IPS DF 19.7 (cell line): Measurements from ENCODE around the gene TYW1B.
A peak's percentile ranks its signal among the peaks of the same experiment; 100 is the strongest.
"Not testable (repeated sequence)": the region's sequence is repeated elsewhere in the genome, so short reads cannot be mapped to it uniquely, and the experiment has no call there.

Experiments
- DNase-seq: peaks from one replicate; pipeline ENCODE4 v3.0.0-alpha.2; 2013; ENCODE audit warnings: low read depth, low spot score

Gene TYW1B

DNA sequence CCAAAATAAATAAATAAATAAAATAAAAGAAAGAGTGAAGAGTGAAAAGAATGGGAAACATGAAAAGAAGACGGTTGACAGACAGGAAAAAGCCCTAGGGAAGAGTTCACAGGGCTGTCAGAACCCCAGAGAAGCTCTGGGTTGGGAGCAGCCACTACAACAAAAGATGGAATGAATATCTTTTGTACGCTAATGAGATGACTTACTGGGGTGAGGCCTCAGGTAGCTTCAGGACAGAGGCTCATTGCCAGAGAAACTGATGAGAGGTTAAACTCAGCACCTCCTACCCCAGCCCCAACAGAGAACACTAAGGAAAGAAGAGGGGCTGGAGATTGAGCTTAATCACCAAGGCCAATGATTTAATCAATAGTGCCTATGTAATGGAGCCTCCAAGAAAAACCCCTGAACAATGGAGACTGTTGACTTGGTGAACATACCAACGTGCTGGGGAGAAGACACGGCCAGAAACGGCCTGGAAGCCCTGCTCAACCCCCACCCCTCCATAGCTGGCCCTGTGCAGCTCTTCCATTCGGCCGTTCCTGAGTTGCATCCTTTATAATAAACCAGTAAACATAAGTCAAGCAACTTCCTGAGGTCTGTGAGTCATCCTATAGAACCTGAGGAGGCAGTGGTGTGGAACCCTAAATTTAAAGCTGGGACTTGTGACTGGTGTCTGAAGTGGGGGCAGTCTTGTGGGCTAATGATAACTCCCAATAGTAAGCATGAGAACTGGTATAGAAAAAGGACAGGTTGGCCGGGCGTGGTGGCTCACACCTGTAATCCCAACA lies 11.4 kb downstream of the TYW1B start:
- not testable (repeated sequence) for DNase-seq

GRCh38 chr7:72810437-72810836 lies 17.6 kb downstream of the TYW1B start:
- DNase-seq, result not testable (repeated sequence)

GRCh38 chr7:72808511-72808910 lies 19.5 kb downstream of the TYW1B start:
- DNase-seq, result not testable (repeated sequence)

- DNase-seq, result not testable (repeated sequence)
These were observed 21.1 kb downstream of the TYW1B start for GRCh38 chr7:72806851-72807250.

DNA sequence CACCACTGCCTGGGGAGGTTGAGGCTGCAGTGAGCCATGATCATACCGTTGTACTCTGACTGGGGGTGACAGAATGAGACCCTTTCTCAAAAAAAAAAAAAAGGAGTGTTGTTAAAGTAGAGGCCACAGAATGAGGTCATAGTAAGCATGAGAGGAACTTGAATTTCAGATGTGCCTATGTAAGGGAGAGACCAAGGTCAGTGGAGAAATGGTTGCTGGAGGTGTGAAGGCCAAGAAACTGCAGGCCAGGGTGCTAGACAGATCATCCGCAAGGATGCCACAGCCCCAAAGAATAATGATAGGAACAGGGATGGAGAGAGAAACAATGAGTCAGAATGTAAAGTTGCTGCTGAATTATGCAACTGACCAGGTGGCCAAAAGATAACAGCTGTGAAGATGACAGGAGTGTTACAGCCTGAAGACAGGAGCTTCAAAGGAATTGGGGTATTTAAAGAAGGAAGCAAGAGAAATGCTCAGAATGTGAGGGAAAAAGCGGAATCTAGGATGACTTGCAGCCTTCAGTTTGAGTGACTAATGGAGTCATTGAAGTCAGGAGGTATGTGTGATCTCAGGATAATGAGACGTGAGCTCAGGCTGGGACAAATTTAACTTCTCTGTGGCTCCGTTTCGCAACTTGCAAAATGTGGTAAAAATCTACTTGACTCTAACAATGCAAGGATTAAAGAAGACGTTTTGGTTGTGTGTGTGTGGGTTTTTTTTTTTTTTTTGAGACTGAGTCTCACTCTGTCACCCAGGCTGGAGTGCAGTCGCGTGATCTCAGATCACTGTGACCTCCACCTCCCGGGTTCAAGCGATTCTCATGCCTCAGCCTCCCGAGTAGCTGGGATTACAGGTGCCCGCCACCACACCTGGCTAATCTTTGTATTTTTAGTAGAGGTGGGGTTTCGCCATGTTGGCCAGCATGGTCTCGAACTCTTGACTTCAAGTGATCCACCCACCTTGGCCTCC lies 22.2 kb downstream of the TYW1B start:
- DNase-seq, result no peak

DNA sequence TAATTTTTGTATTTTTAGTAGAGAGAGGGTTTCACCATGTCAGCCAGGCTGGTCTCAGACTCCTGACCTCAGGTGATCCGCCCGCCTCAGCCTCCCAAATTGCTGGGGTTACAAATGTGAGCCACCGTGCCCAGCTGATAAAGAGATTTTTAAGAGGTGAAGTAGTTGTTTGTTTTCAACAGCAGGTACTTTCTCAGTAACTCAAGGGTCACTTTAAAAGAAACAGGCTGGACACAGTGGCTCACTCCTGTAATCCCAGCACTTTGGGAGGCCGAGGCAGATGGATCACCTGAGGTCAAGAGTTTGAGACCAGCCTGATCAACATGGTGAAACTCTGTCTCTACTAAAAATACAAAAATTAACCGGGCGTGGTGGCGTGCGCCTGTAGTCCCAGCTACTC lies 24.2 kb downstream of the TYW1B start:
- not testable (repeated sequence) for DNase-seq

DNA sequence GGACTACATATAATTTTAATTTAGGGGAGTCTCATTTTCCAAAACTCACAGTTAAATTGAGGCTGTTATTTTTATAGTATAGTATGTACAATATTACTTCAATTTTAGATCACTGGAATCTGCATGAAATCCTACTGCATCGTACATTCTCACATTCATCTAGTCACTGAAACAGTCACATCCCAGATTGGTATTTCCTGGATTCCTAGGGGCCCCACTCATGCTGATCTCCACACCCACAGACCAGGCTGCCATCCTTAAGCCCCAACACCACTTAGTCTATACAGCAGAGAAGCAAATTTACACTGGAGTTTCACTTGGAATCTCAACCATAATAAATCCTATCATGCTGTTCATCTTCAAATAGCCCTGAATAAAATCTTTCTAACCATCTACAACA lies 26.4 kb downstream of the TYW1B start:
- not testable (repeated sequence) for DNase-seq

DNA sequence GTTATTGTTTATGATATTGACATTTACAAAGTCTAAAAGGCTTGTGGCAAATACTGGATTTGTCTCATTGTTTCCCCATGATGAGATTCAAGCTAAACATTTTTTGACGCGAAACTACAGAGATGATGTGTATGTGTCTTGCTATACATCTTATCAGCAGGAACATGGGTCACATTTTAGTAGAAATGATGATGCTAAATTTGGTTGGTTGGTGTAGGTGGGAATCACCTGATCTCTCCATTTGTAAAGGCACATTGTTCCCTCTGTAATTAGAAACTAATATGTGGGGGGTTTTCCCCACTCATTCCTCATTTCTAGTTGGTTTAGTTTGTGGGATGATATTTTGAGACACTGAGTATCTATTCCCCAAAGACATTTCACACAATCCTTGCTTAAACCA lies 32.6 kb downstream of the TYW1B start:
- not testable (repeated sequence) for DNase-seq

DNA sequence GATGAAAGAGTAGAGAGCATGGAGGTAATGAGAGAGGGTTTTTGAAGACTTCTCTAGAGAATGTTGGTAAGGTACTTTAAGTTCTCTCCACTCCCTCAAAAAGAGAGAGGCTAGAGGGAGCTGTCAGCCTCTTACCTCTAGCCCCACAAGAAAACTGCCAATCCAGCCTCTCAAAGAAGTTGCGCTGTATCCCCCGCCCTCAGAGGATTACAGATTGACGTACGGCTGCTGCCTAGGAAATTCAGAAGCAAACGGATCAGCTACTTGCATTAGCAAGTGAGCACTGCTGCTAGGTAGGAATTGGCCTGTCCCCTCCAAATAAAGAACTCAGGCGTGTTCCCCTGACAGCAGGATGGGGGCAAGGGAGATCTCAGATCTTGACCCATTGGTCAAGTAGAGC lies 34.2 kb downstream of the TYW1B start:
- DNase-seq, result no peak

DNA sequence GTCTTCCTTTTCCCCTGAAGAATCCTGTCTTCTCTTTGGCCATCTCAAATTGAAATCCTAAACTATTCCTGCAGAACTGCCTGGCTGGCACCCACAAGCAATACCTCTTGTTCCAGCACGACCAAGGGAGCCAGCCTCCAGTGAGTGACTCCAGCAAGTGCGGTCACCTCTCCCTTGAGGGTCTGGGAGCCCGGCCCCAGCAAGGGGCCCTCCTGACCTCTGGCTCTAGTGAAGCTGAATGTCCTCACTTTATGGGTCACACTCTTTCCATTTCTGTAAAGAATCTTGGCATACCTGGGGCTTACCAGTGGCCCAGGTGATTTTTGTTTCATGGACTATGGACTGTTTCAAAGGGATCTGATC lies 37.3 kb downstream of the TYW1B start:
- not testable (repeated sequence) for DNase-seq

- DNase-seq, result not testable (repeated sequence)
These were observed 37.8 kb downstream of the TYW1B start for GRCh38 chr7:72790048-72790697.

DNA sequence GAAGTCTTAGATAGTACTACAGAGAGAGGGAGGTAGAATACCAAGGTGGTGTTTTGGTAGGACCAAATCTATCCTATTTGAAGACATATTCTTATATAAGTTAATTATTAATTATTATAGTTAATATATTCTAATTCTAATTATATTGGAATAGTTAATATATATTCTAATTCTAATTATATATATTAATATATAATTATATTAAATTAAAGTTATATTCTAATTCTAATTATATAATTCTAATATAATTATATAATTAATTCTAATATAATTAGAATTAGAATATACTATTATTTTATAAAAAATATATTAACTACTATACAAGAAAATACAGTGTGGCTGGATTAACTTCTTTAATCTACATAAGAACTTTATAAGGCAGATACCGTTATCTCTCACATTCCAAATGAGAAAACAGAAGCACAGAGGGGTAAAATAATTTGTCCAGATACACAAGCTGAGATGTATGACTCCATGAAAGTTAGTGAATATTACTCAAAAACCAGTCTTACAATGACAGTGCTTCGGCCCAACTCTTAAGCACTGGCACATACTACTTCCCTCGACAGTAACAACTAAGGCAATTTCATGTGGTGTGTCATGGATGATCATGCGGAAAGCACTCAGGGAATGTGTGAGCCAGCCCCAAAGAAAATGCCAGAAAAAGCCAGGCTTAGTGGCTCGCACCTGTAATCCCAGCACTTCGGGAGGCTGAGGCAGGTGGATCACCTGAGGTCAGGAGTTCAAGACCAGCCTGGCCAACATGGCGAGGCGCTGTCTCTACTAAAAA lies 42.6 kb downstream of the TYW1B start:
- no peak for DNase-seq

DNA sequence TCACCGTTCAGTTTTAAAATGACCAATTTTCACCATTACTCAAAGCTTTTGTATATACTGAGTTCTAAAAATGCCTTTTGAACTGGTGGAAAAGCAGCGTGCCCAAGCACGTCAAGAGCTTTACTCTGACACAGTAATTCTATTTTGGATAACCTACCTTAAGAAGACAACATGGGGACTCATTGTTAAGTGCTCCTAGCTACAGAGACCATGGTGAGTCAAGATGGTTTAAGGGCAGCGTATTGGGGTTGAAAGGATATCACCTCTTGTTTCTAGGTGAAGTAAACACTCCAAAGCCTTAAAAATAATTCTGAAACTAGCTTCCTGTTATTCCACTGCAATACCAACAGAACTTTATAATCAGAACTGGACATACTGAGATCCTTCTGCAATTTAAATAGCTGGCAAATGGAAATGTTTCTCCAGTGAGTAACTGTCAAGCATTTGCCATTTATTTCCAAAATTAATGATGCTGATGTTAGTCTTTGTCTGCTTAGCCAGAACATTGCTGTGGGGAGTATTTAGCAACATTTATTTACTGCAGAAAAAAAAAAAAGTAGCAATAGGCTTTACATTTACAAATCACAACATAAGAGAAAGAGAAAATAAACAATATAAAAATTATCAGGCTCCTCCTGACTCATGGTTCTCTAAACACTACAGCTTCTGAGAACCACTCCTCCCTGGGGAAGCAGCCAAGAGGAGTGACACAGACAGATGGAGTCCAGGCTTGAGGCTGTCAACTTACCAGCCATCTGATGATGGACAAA lies 44.2 kb downstream of the TYW1B start:
- DNase-seq, result not testable (repeated sequence)

GRCh38 chr7:72781631-72782030 lies 46.4 kb downstream of the TYW1B start:
- no peak for DNase-seq

DNA sequence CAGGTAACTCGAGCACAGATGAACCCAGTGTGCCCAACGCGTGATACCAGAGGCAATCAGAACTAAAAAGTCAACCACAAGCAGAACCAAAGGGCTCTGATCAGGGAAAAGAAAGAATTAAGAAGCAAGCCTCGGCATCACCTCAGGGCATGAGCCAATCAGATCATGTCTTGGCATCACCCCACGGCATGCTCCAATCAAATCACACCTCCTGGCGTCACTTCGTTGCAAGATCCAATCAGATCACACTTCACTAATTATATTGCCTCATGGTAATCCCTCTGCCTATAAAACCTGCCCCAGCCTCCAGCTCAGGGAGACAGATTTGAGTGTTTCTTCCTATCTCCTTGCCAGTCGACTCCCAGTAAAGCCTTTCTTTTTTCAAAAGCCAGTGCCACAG lies 46.8 kb downstream of the TYW1B start:
- DNase-seq, result peak; percentile 12

DNA sequence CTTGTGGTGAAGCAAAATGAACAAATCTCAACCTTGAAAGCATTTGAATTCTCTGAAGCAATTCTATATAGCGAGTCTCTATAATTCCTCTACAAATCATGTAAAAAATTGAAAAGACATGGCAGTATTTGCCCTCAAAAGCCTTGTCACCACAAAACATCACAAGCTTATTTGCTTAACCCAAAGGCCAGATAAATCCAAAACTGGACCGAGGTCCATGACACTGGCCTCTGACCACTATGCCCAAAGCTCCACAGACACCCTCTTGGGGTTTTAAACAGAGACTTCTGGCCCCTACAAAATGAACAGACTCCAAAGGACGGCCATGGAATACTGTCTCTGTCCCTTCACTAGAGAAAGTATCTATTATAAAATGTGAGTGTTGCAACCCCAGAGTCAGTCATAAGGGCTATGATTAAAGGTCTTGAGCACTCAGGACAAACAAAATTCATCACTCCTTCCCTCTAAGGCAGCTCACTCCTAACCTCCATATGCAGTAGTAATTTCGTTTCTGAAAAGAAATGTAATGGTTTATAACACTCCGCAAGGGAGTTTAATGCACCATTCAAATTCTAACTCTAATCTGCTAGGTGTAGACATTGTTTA lies 47.6 kb downstream of the TYW1B start:
- not testable (repeated sequence) for DNase-seq

GRCh38 chr7:72777167-72777566 lies 50.8 kb downstream of the TYW1B start:
- DNase-seq, result not testable (repeated sequence)

DNA sequence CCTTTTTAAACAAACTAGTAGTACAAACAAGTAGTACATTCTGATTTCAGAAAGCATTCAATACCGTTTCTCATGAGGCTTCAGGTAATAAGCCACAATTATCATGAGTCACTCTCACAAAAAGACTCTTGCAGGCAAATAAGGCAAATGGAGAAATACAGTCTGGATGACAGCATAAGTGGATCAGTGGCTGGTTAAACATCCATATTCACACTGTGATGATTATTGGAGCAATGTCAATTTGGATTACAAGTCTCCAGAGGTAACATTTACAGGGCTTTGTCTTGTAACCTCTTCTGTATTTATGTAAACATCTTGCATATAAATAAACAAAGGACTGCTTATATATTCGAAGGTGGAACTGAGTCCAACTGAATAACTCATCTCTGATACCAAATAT lies 55.4 kb downstream of the TYW1B start:
- DNase-seq, result not testable (repeated sequence)

GRCh38 chr7:72766994-72767393 lies 61.0 kb downstream of the TYW1B start:
- not testable (repeated sequence) for DNase-seq

DNA sequence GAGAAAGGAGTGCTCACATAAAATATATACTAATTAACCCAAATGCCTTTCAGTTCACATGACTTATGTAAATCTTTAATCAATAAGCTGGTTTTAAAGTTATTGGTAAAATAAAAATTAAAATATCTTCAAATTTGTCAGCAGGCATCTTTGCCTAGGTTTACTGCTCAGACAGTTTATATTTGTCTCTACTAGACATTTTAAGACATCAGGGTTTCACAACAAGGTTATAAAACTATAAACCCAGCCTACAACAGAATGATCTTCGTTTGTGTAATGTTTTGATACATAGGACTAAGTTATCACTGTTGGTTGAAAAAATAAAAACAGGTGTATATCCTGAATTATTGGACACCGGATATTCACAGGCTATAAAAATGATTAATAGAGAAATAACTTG lies 67.4 kb downstream of the TYW1B start:
- DNase-seq, result no peak
